ENCODE measurements around the gene C1orf167.

DNA sequence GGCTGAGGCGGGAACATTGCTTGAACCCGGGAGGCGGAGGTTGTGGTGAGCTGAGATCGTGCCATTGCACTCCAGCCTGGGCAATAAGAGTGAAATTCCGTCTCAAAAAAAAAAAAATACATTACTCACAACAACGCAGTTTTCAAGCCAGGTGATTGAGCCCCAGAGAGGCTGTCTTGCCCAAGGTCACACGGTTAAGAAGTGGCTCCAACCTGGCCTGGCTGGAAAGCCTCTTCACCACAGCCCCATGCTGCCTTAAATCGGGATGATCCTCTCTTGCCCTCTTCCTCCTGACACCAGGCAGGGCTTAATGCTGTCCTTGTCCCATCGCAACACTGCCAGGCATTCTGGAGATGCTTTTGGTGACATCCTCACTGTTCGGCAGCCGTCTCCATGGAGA is 48.9 kb upstream of the C1orf167 start:
- TF ChIP-seq, protein P1, sequence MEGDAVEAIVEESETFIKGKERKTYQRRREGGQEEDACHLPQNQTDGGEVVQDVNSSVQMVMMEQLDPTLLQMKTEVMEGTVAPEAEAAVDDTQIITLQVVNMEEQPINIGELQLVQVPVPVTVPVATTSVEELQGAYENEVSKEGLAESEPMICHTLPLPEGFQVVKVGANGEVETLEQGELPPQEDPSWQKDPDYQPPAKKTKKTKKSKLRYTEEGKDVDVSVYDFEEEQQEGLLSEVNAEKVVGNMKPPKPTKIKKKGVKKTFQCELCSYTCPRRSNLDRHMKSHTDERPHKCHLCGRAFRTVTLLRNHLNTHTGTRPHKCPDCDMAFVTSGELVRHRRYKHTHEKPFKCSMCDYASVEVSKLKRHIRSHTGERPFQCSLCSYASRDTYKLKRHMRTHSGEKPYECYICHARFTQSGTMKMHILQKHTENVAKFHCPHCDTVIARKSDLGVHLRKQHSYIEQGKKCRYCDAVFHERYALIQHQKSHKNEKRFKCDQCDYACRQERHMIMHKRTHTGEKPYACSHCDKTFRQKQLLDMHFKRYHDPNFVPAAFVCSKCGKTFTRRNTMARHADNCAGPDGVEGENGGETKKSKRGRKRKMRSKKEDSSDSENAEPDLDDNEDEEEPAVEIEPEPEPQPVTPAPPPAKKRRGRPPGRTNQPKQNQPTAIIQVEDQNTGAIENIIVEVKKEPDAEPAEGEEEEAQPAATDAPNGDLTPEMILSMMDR (IDR thresholded peaks at IDR 0.05; ENCODE audit: control extremely low read depth in 1 of 3, insufficient read depth in 1 of 3, low read depth in 1 of 3, low read length in 3 of 3), result no peak
- TF ChIP-seq, protein P2, sequence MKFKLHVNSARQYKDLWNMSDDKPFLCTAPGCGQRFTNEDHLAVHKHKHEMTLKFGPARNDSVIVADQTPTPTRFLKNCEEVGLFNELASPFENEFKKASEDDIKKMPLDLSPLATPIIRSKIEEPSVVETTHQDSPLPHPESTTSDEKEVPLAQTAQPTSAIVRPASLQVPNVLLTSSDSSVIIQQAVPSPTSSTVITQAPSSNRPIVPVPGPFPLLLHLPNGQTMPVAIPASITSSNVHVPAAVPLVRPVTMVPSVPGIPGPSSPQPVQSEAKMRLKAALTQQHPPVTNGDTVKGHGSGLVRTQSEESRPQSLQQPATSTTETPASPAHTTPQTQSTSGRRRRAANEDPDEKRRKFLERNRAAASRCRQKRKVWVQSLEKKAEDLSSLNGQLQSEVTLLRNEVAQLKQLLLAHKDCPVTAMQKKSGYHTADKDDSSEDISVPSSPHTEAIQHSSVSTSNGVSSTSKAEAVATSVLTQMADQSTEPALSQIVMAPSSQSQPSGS (IDR thresholded peaks at IDR 0.05; ENCODE audit: low read length), result no peak
- no peak for TF ChIP-seq ZNF274 (IDR thresholded peaks at IDR 0.05; ENCODE audit: borderline replicate concordance, extremely low read depth, low read length)
